Hepatocyte (in vitro differentiated cells): ENCODE measurements around the gene SH3BGRL3. TPM values are rescaled to one million over a fixed set of nuclear protein-coding genes. Genes with fewer than 3 reads are reported as not detected.

ENCODE experiments used
- DNase-seq: peaks from one replicate; pipeline ENCODE4 v3.0.0-alpha.2; 2016; ENCODE audit warnings: low spot score
- H2AFZ ChIP-seq: fragments of 200-600 bp; sonication (generic); 2 replicates; pipeline ENCODE4 v1.6.0; 2016; ENCODE audit warnings: antibody characterized with exemption, mild to moderate bottlenecking
- H3K27ac ChIP-seq: fragments of 200-600 bp; sonication (generic); 2 replicates; pipeline ENCODE4 v1.5.1; 2016; ENCODE audit warnings: mild to moderate bottlenecking
- H3K27me3 ChIP-seq: fragments of 200-600 bp; sonication (generic); 2 replicates; pipeline ENCODE4 v1.6.1; 2016
- H3K36me3 ChIP-seq: fragments of 200-600 bp; sonication (generic); replicated peaks from 2 replicates; pipeline ENCODE4 v1.5.1; 2016; ENCODE audit warnings: low read depth; ENCODE audit not compliant: insufficient read depth
- H3K4me1 ChIP-seq: fragments of 200-600 bp; sonication (generic); 2 replicates; pipeline ENCODE4 v1.5.1; 2016; ENCODE audit warnings: mild to moderate bottlenecking, moderate library complexity; ENCODE audit not compliant: insufficient read depth
- H3K4me2 ChIP-seq: fragments of 200-600 bp; sonication (generic); 2 replicates; pipeline ENCODE4 v1.6.0; 2016
- H3K4me3 ChIP-seq: fragments of 200-600 bp; sonication (generic); 2 replicates; pipeline ENCODE4 v1.5.1; 2016; ENCODE audit warnings: mild to moderate bottlenecking
- H3K79me2 ChIP-seq: fragments of 200-600 bp; sonication (generic); 2 replicates; pipeline ENCODE4 v1.6.0; 2017; ENCODE audit warnings: mild to moderate bottlenecking
- H3K9me2 ChIP-seq: fragments of 200-600 bp; sonication (generic); replicated peaks from 2 replicates; pipeline ENCODE4 v1.6.0; 2017; ENCODE audit warnings: mild to moderate bottlenecking; ENCODE audit not compliant: insufficient read depth
- H3K9me3 ChIP-seq: fragments of 200-600 bp; sonication (generic); 2 replicates; pipeline ENCODE4 v1.5.1; 2016; ENCODE audit warnings: low read depth, mild to moderate bottlenecking
- H4K20me1 ChIP-seq: fragments of 200-600 bp; sonication (generic); 2 replicates; pipeline ENCODE4 v1.6.0; 2016; ENCODE audit warnings: mild to moderate bottlenecking; ENCODE audit not compliant: insufficient read depth, poor library complexity, severe bottlenecking
- CTCF ChIP-seq: fragments of 200-600 bp; sonication (generic); IDR thresholded peaks from 2 replicates; pipeline ENCODE4 v1.5.1; 2016; ENCODE audit warnings: antibody characterized with exemption, mild to moderate bottlenecking; ENCODE audit not compliant: poor library complexity
- EZH2 ChIP-seq: fragments of 200-600 bp; sonication (generic); IDR thresholded peaks from 2 replicates; pipeline ENCODE4 v1.6.1; 2016; ENCODE audit warnings: antibody characterized with exemption, mild to moderate bottlenecking, borderline replicate concordance
- EZH2phosphoT487 ChIP-seq: fragments of 200-600 bp; sonication (generic); IDR thresholded peaks from one replicate; pipeline ENCODE4 v1.6.1; 2018; ENCODE audit warnings: antibody characterized with exemption, mild to moderate bottlenecking, low read depth, moderate library complexity; ENCODE audit not compliant: unreplicated experiment, severe bottlenecking
- WGBS: methylation state at CpG from one replicate; pipeline ENCODE4 v1.1.6; 2016; ENCODE audit warnings: low lambda C conversion rate; ENCODE audit errors: missing lambda C conversion rate; 5-methylcytosine and 5-hydroxymethylcytosine counted together
- polyA plus RNA-seq: library from polyadenylated mRNA; unstranded; fragments of >200 nt; fragmentation: Nextera tagmentation; extraction: Ambion mirVana; gene quantifications from 2 replicates; pipeline ENCODE4 v1.2.1, GENCODE V29; 2016
- total RNA-seq: library from RNA; depleted of rRNA; stranded (reverse); fragments of >200 nt; gene quantifications from 2 replicates; pipeline ENCODE4 v1.2.3, GENCODE V29; 2014

SH3BGRL3 gene
- total and polyA plus RNA-seq, 2 experiments from 2014 or later = 35.9 to 420 TPM

GRCh38 chr1:26282401-26282918 is 2.6 kb downstream of the SH3BGRL3 start:
- Histone ChIP-seq H3K36me3 (no peaks in the 10 kb centered on the region), H3K4me1 (peaks cover 44% of the 10 kb centered on the region), H3K9me2 (no peaks in the 10 kb centered on the region), H4K20me1 (no peaks in the 10 kb centered on the region), H2AFZ (no peak overlapping the region), H3K27me3 (no peaks in the 10 kb centered on the region), H3K79me2 (peaks cover 19% of the 10 kb centered on the region), H3K27ac (peak overlapping the region; percentile 94), H3K4me2 (peak overlapping the region; percentile 93), H3K9me3 (no peaks in the 10 kb centered on the region), H3K4me3 (no peak overlapping the region)
- 87% methylated on average over 15 of the region's 22 CpGs for WGBS
- TF ChIP-seq EZH2 (no peak), EZH2phosphoT487 (no peak), CTCF (no peak)
- DNase-seq = no peak

GRCh38 chr1:26283279-26283853 is 3.5 kb downstream of the SH3BGRL3 start:
- Histone ChIP-seq H3K27me3 (no peaks in the 10 kb centered on the region), H3K4me3 (no peak overlapping the region), H4K20me1 (no peaks in the 10 kb centered on the region), H3K4me1 (peaks cover 35% of the 10 kb centered on the region), H3K27ac (no peak overlapping the region), H3K36me3 (no peaks in the 10 kb centered on the region), H3K79me2 (peaks cover 19% of the 10 kb centered on the region), H3K4me2 (no peak overlapping the region), H3K9me2 (no peaks in the 10 kb centered on the region), H3K9me3 (no peaks in the 10 kb centered on the region), H2AFZ (no peak overlapping the region)
- TF ChIP-seq CTCF = no peak
- TF ChIP-seq EZH2phosphoT487 = no peak
- no peak for TF ChIP-seq EZH2
- 90% methylated on average over 4 of the region's 4 CpGs for WGBS
- DNase-seq = no peak

GRCh38 chr1:26283871-26284596 is 4.1 kb downstream of the SH3BGRL3 start:
- Histone ChIP-seq H3K79me2 (peaks cover 18% of the 10 kb centered on the region), H3K27ac (peak overlapping the region; percentile 63), H3K36me3 (no peaks in the 10 kb centered on the region), H3K9me2 (no peaks in the 10 kb centered on the region), H2AFZ (no peak overlapping the region), H3K9me3 (no peaks in the 10 kb centered on the region), H3K27me3 (no peaks in the 10 kb centered on the region), H3K4me1 (peaks cover 28% of the 10 kb centered on the region), H3K4me3 (no peak overlapping the region), H3K4me2 (peak overlapping the region; percentile 29), H4K20me1 (no peaks in the 10 kb centered on the region)
- TF ChIP-seq EZH2 = no peak
- TF ChIP-seq EZH2phosphoT487 = no peak
- no peak for TF ChIP-seq CTCF
- DNase-seq = no peak
- WGBS = 96% methylated on average over 12 of the region's 12 CpGs
